ENCODE measurements around the gene ATP6V0A4.

DNA sequence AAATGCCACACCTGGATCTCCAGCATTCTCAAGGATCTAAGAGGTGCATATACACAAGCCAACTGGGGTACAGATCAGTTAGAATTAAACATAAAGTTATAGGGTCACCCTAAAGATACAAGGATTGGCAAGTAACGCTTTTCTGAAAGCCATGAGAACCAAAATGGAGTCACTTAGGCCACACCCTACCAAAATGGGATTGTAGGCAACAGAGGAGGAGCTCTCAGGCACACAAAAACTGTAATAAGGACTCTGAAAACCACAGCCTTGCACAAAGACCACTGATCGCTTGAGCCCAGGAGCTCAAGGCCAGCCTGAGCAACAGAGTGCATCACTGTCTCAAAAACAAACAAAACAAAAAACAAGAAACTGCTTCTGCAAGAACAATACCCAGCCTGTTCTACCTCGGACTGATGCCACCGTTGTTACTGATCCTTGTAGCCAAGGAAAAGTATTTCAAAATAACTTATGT, 132.3 kb downstream of the ATP6V0A4 start:
- no peak for TF ChIP-seq CTCF (IDR thresholded peaks at IDR 0.05; ENCODE audit: low read length)
- TF ChIP-seq EZH2 (optimal IDR thresholded peaks at IDR 0.05; ENCODE audit: low read depth, low read length), result no peak
